K562 (cell line): ENCODE measurements around the gene ZBTB48. TPM values are rescaled to one million over a fixed set of nuclear protein-coding genes. Genes with fewer than 3 reads are reported as not detected.

Experiments
- ATAC-seq: fragments of 200-7000 bp; cut with Tn5 transposase; 3 replicates; pipeline ENCODE4 v1.9.1; 2020; ENCODE audit warnings: moderate library complexity
- BruUV-seq: library from RNA; stranded (reverse); fragments of 400-500 nt; replicated peaks from 2 replicates; lab custom pipeline; 2021; lab: Mats Ljungman, UMichigan
- CTCF ChIA-PET: fragments of 300-600 bp; formaldehyde crosslinking; extraction: SDS; loops from one replicate; lab custom pipeline; 2021; ENCODE audit warnings: low intra/inter-chr PET ratio; lab: Yijun Ruan, JAX
- POLR2A ChIA-PET: fragments of 300-600, 350-650 bp; sonication (Branson Sonifier 250); formaldehyde crosslinking; extraction: SDS; loops from one replicate; lab custom pipeline; 2021; ENCODE audit warnings: antibody characterized with exemption, inconsistent platforms; lab: Yijun Ruan, JAX
- DNase-seq, 4 experiments: peaks; one replicate each; pipeline versions ENCODE4 v3.0.0 to v3.0.0-alpha.2; 2011 to 2018; ENCODE audit warnings: low spot score in 3 of 4, mixed read lengths in 3 of 4; ENCODE audit errors: extremely low read depth in 1 of 4
- FAIRE-seq: peaks from 2 replicates; lab custom pipeline; 2011; peaks lifted over from hg19 to GRCh38; lab: Jason Lieb, UNC
- H2AFZ ChIP-seq: 2 replicates; pipeline ENCODE4 v1.6.0; 2011; ENCODE audit warnings: low read depth, low read length, control low read depth, inconsistent platforms
- H3K27ac ChIP-seq: fragments of 200-600 bp; 3 replicates; pipeline ENCODE4 v1.8.0; 2011; ENCODE audit warnings: low read depth, mild to moderate bottlenecking, control low read depth, inconsistent platforms, low read length, moderate library complexity, mixed read lengths; ENCODE audit errors: extremely low read depth
- H3K27me3 ChIP-seq, 2 experiments: fragments of 300-600 bp in 1 of 2; 2 replicates in 1 of 2; 3 replicates in 1 of 2; pipeline versions ENCODE4 v1.6.0 to v1.8.0; 2011; ENCODE audit warnings: inconsistent platforms in 2 of 2, low read length in 2 of 2, mild to moderate bottlenecking in 1 of 2, mixed read lengths in 1 of 2, moderate library complexity in 1 of 2; ENCODE audit not compliant: control insufficient read depth in 2 of 2, insufficient read depth in 2 of 2
- H3K36me3 ChIP-seq: fragments of 300-600 bp; 3 replicates; pipeline ENCODE4 v1.8.0; 2011; ENCODE audit warnings: mild to moderate bottlenecking, low read length, inconsistent platforms; ENCODE audit not compliant: control insufficient read depth, insufficient read depth
- H3K4me1 ChIP-seq, 2 experiments: fragments of 200-600 bp in 1 of 2; replicated peaks in 1 of 2; 2 replicates in 1 of 2; 3 replicates in 1 of 2; pipeline versions ENCODE4 v1.5.1 to v1.8.0; 2011; ENCODE audit warnings: inconsistent platforms in 2 of 2, low read length in 2 of 2, mild to moderate bottlenecking in 1 of 2, mixed read lengths in 1 of 2, moderate library complexity in 1 of 2; ENCODE audit not compliant: control insufficient read depth in 2 of 2, insufficient read depth in 2 of 2
- H3K4me2 ChIP-seq: 2 replicates; pipeline ENCODE4 v1.6.1; 2011; ENCODE audit warnings: low read length, control low read depth, inconsistent platforms, mixed read lengths; ENCODE audit not compliant: insufficient read depth
- H3K4me3 ChIP-seq: fragments of 200-600 bp; sonication (generic), shearing (Covaris generic); 2 replicates; pipeline ENCODE4 v1.5.1; 2016; ENCODE audit warnings: control low read depth, inconsistent platforms
- H3K79me2 ChIP-seq: fragments of 200-600 bp; 3 replicates; pipeline ENCODE4 v1.8.0; 2011; ENCODE audit warnings: low read length, inconsistent platforms; ENCODE audit not compliant: control insufficient read depth, insufficient read depth
- H3K9ac ChIP-seq, 2 experiments: 2 replicates each; pipeline versions ENCODE4 v1.6.0 to v1.6.1; 2011; ENCODE audit warnings: low read depth in 2 of 2, low read length in 2 of 2, control low read depth in 1 of 2, inconsistent platforms in 1 of 2, mild to moderate bottlenecking in 1 of 2, mixed read lengths in 1 of 2; ENCODE audit not compliant: insufficient read depth in 1 of 2
- H3K9me1 ChIP-seq: one replicate; pipeline ENCODE4 v1.6.0; 2011; ENCODE audit warnings: inconsistent platforms, mild to moderate bottlenecking, low read length, moderate library complexity; ENCODE audit not compliant: control insufficient read depth, insufficient read depth
- H3K9me3 ChIP-seq: replicated peaks from 2 replicates; pipeline ENCODE4 v1.5.1; 2011; ENCODE audit warnings: low read depth, low read length, inconsistent platforms; ENCODE audit not compliant: control insufficient read depth, insufficient read depth
- H4K20me1 ChIP-seq: replicated peaks from 2 replicates; pipeline ENCODE4 v1.6.1; 2011; ENCODE audit warnings: low read length, inconsistent platforms, mixed read lengths; ENCODE audit not compliant: control insufficient read depth, insufficient read depth
- BRCA1 ChIP-seq, 2 experiments: fragments of 450-650 bp in 1 of 2; sonication (generic) in 1 of 2; formaldehyde crosslinking in 1 of 2; IDR thresholded peaks; 2 replicates each; pipeline versions ENCODE4 v1.5.0 to v1.6.1; 2017 to 2020; ENCODE audit warnings: mild to moderate bottlenecking in 1 of 2, missing genetic modification reagents in 1 of 2
- CREM ChIP-seq: IDR thresholded peaks from 2 replicates; pipeline ENCODE4 v1.6.1; 2014; ENCODE audit warnings: antibody characterized with exemption, low read depth
- KAT8 ChIP-seq: fragments of 450-650 bp; IDR thresholded peaks from 2 replicates; pipeline ENCODE4 v1.6.1; 2016; ENCODE audit warnings: low read depth, mild to moderate bottlenecking
- ZNF318 ChIP-seq, 2 experiments: fragments of 450-650 bp; IDR thresholded peaks; 2 replicates each; pipeline ENCODE4 v1.6.1; 2016; ENCODE audit warnings: mild to moderate bottlenecking in 2 of 2, borderline replicate concordance in 1 of 2, low read depth in 1 of 2, moderate library complexity in 1 of 2
- WGBS: fragments of 100-300 bp; shearing (Covaris generic); methylation state at CpG from one replicate; pipeline ENCODE4 v1.1.6; 2016; ENCODE audit warnings: low coverage, mixed read lengths; ENCODE audit not compliant: insufficient coverage; ENCODE audit errors: missing lambda C conversion rate; 5-methylcytosine and 5-hydroxymethylcytosine counted together
- in situ Hi-C: fragments of 300-500 bp; cut with MboI; formaldehyde crosslinking; loops from 4 replicates; pipeline ENCODE4 v1.15.0; 2018; ENCODE audit warnings: inconsistent platforms, mixed read lengths
- intact Hi-C: fragments of 100-400 bp; cut with micrococcal nuclease; formaldehyde crosslinking; loops from 2 replicates; pipeline ENCODE4 v1.14.2; 2022
- polyA plus RNA-seq, 8 experiments: library from polyadenylated mRNA; depleted of rRNA in 4 of 8; stranded (reverse) in 5 of 8; unstranded in 3 of 8; fragments of >200 nt; fragmentation: Nextera tagmentation in 2 of 8; fragmentation: Illumina TruSeq in 1 of 8; extraction: Ambion mirVana in 2 of 8; extraction: Trizol in 1 of 8; gene quantifications; 2 replicates each; pipeline versions ENCODE4 v1.2.1 to v1.2.3, GENCODE V29; 2011 to 2014; ENCODE audit warnings: inconsistent platforms in 1 of 8, missing spikeins in 1 of 8
- total RNA-seq, 7 experiments: library from RNA; depleted of rRNA in 6 of 7; stranded (reverse); fragments of >200 nt in 6 of 7; fragmentation: Illumina TruSeq in 2 of 7; extraction: Trizol in 2 of 7; gene quantifications; 2 replicates each; pipeline versions ENCODE4 v1.2.1 to v1.2.3, GENCODE V29; 2011 to 2021; ENCODE audit warnings: low replicate concordance in 1 of 7
- TF ChIP-seq, protein P1 (sequence below): fragments of 450-650 bp; formaldehyde crosslinking; IDR thresholded peaks from 2 replicates; pipeline ENCODE4 v1.4.0; 2022; ENCODE audit warnings: mild to moderate bottlenecking, moderate library complexity

Gene ZBTB48
- total and polyA plus RNA-seq, 9 of the 15 experiments (the other 6 are each of a cell fraction or from before 2014, with no cell fraction given): 1.9 to 66.9 (median 29.5) TPM

GRCh38 chr1:6601049-6601922 lies 21.5 kb downstream of the ZBTB48 start:
- H3K4me1 ChIP-seq: peaks cover 38 to 68% of the 10 kb centered on the region in 2 experiments
- DNase-seq: peak; percentile 66 to 97 (median 78)
- under 1% methylated on average over 40 of the region's 40 CpGs for WGBS
- peak; percentile 86 for TF ChIP-seq CREM
- peak in 1 of 2 experiments; percentile 55; a peak in 1 of 4 replicates for TF ChIP-seq ZNF318 (IDR thresholded peaks at IDR 0.05; ENCODE audit: borderline replicate concordance in 1 of 2, low read depth in 1 of 2)
- TF ChIP-seq, protein P1, sequence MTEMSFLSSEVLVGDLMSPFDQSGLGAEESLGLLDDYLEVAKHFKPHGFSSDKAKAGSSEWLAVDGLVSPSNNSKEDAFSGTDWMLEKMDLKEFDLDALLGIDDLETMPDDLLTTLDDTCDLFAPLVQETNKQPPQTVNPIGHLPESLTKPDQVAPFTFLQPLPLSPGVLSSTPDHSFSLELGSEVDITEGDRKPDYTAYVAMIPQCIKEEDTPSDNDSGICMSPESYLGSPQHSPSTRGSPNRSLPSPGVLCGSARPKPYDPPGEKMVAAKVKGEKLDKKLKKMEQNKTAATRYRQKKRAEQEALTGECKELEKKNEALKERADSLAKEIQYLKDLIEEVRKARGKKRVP (CRISPR knock-in tag): no peak
- TF ChIP-seq KAT8: no peak
- TF ChIP-seq BRCA1 (IDR thresholded peaks at IDR 0.05): no peak
- TF ChIP-seq BRCA1 (CRISPR knock-in tag; IDR thresholded peaks at IDR 0.05): no peak

More at GRCh38 chr1:6601049-6601922, 21.5 kb downstream of the ZBTB48 start:
- Histone ChIP-seq H3K9me3 (no peaks in the 10 kb centered on the region), H3K27ac (peak overlapping the region; percentile 99), H3K4me3 (peak overlapping the region; percentile 89), H3K27me3 (no peaks in the 10 kb centered on the region), H2AFZ (peak overlapping the region; percentile 83), H4K20me1 (peaks cover 48% of the 10 kb centered on the region), H3K79me2 (peaks cover 62% of the 10 kb centered on the region), H3K4me2 (peak overlapping the region; percentile 99), H3K36me3 (peaks cover 43% of the 10 kb centered on the region), H3K9ac (peak overlapping the region; percentile 93 to 100), H3K9me1 (peaks cover 23% of the 10 kb centered on the region)
- intact Hi-C loops (loop anchor here (1.0 to 2.0 kb wide), 3 partner anchors 12 to 47 kb away; partner anchors contain the start of genes NOL9 and PHF13), in situ Hi-C loops (no loop called here)
- ChIA-PET CTCF (interaction anchor here (0.5 kb wide), 1 partner anchor 47 kb away, joined by 3 read pairs; the partner anchor contains the start of gene NOL9), POLR2A (interaction anchor here (0.6 to 10.7 kb wide), 21 partner anchors 8 to 406 kb away, joined by 3 to 221 read pairs (median 4); partner anchors contain the start of genes PHF13 and ZBTB48)
- FAIRE-seq: peak; percentile 99
- no TSS peak for BruUV-seq
- ATAC-seq: peak; percentile 70
